ENCODE data around the gene RC3H1. TPM values are rescaled to one million over a fixed set of nuclear protein-coding genes. Genes with fewer than 3 reads are reported as not detected.
"Not testable (repeated sequence)": the region's sequence is repeated elsewhere in the genome, so short reads cannot be mapped to it uniquely, and the experiment has no call there.

The RC3H1 gene
- total RNA-seq, 1 donor from 2014 or later: 35.0 TPM

GRCh38 chr1:173954179-173954578 lies 68.0 kb downstream of the RC3H1 start:
- no peak for DNase-seq (ENCODE audit: low spot score)

- no peak for DNase-seq (ENCODE audit: low spot score)
Observed at GRCh38 chr1:173948594-173948993, 73.6 kb downstream of the RC3H1 start.

GRCh38 chr1:173946380-173946921 lies 75.7 kb downstream of the RC3H1 start:
- DNase-seq (ENCODE audit: low spot score): no peak

- no peak for DNase-seq (ENCODE audit: low spot score)
Observed at GRCh38 chr1:173937062-173937461, 85.1 kb downstream of the RC3H1 start.

- DNase-seq (ENCODE audit: low spot score): no peak
Observed at GRCh38 chr1:173934440-173934839, 87.7 kb downstream of the RC3H1 start.

- not testable (repeated sequence) for DNase-seq (ENCODE audit: low spot score)
Observed at GRCh38 chr1:173930541-173930940, 91.6 kb downstream of the RC3H1 start.

GRCh38 chr1:173925306-173926242 lies 96.6 kb downstream of the RC3H1 start:
- no peak for DNase-seq (ENCODE audit: low spot score)

- DNase-seq (ENCODE audit: low spot score): no peak
Observed at GRCh38 chr1:173920861-173921260, 101.3 kb downstream of the RC3H1 start.

GRCh38 chr1:173917635-173918493 lies 104.3 kb downstream of the RC3H1 start:
- no peak for DNase-seq (ENCODE audit: low spot score)

GRCh38 chr1:173917149-173917548 lies 105.0 kb downstream of the RC3H1 start, which contains the start of gene SERPINC1:
Gene SERPINC1, minus strand, starts transcription at chr1:173917327. Its CDS starts 68 bp downstream, at chr1:173917259.
- DNase-seq (ENCODE audit: low spot score): no peak

GRCh38 chr1:173916667-173917066 lies 105.5 kb downstream of the RC3H1 start:
- no peak for DNase-seq (ENCODE audit: low spot score)

GRCh38 chr1:173915596-173915995 lies 106.6 kb downstream of the RC3H1 start:
- no peak for DNase-seq (ENCODE audit: low spot score)

- no peak for DNase-seq (ENCODE audit: low spot score)
Observed at GRCh38 chr1:173914366-173914871, 107.7 kb downstream of the RC3H1 start.

- no peak for DNase-seq (ENCODE audit: low spot score)
Observed at GRCh38 chr1:173913111-173913510, 109.0 kb downstream of the RC3H1 start.

GRCh38 chr1:173903827-173904531 lies 118.2 kb downstream of the RC3H1 start:
- no peak for DNase-seq (ENCODE audit: low spot score)

GRCh38 chr1:173900992-173901391 lies 121.2 kb downstream of the RC3H1 start:
- no peak for DNase-seq (ENCODE audit: low spot score)

GRCh38 chr1:173900427-173900826 lies 121.7 kb downstream of the RC3H1 start:
- DNase-seq (ENCODE audit: low spot score): no peak

GRCh38 chr1:173894189-173894588 lies 128.0 kb downstream of the RC3H1 start:
- no peak for DNase-seq (ENCODE audit: low spot score)

GRCh38 chr1:173893611-173894010 lies 128.5 kb downstream of the RC3H1 start:
- no peak for DNase-seq (ENCODE audit: low spot score)

- DNase-seq (ENCODE audit: low spot score): no peak
Observed at GRCh38 chr1:173889885-173890284, 132.3 kb downstream of the RC3H1 start.

GRCh38 chr1:173888749-173889148 lies 133.4 kb downstream of the RC3H1 start:
- DNase-seq (ENCODE audit: low spot score): no peak

Measured in mucosa of gallbladder (tissue), 1 donor.